SW480 (cell line): ENCODE results near the gene NEMF.
"Not testable (repeated sequence)": the region's sequence is repeated elsewhere in the genome, so short reads cannot be mapped to it uniquely, and the experiment has no call there.

Source experiments
- DNase-seq: peaks from one replicate; pipeline ENCODE4 v3.0.0-alpha.2; 2016; ENCODE audit warnings: low spot score

Gene NEMF

DNA sequence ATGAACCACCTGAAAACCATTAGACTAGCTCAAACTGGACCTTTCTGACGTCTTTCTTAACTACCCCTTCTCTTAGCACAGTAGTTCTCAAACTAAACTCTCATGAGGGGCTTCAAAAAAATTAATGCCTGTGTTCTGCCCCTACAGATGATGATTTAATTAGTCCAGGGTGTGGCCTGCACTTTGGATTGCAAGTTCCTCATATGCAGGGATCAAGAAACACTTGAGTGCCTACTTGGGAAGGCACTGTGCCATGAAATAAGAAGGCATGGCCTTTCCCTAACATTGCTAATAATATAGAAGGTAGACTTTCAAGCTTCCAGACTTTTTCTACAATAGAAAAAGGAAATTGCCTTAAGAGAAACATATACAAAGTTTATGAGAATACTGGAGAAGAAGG lies 107.4 kb downstream of the NEMF start:
- no peak for DNase-seq

DNA sequence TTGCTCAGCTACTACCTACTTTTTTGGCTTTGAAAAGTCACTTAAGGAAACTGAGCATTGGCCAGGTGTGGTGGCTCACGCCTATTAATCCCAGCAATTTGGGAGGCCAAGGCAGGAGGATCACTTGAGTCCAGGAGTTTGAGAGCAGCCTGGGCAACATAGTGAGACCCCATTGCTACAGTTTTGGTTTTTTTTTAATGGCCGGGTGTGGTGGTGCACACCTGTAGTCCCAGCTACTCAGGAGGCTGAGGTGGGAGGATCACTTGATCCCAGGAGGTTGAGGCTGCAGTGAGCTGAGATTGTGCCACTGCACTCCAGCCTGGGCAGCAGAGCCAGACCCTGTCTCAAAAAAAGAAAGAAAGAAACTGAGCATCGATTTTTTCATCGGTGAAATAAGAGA lies 116.9 kb downstream of the NEMF start:
- not testable (repeated sequence) for DNase-seq

DNA sequence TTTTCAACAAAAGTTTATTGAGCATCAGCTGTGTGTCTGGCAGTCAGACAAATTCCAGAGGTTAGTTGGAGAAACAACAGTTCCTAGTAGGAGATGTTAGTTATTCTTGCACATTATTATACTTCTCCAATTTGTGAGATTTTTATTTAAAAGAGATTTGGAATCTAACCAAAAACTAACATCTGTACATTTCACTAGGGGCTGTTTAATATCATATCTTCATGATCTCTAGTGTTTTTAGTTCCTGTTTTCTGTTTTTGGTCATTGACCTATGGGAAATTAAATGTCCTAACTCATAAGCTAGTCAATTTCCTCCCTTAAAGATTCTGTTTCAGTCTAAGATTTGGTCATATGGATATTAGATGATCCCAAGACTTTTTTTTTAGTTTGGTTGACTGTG lies 118.8 kb downstream of the NEMF start:
- DNase-seq, result no peak

DNA sequence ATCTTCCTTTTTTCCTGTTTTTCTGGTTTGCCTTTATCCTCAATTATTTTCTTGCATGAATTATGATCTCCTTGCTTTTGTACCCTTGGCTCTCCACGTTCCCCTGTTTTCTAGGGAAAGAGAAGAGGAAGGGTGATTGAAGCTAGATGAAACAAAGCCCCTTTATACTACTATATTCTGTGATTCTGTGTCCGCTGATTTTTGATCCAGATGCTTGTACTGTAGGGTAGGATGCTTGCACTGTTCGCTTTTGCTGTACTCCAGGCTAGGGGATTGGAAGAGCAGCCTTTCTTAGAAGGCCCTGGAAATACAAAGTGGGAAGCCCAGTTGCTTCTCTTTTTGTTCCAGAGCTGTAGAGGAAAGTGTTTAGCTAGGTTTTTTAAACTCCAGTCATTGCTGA lies 119.7 kb downstream of the NEMF start:
- DNase-seq, result no peak
